H1 (cell line): Measurements from ENCODE around the gene RSAD2. TPM values are rescaled to one million over a fixed set of nuclear protein-coding genes. Genes with fewer than 3 reads are reported as not detected.

Experiments
- CTCF ChIA-PET: fragments of 300-600 bp; sonication (Branson Sonifier 250); formaldehyde crosslinking; loops from one replicate; lab custom pipeline; 2021; ENCODE audit not compliant: partially characterized antibody; lab: Charles Lee
- POLR2A ChIA-PET: fragments of 300-600 bp; sonication (Branson Sonifier 250); formaldehyde crosslinking; loops from one replicate; lab custom pipeline; 2021; ENCODE audit warnings: inconsistent platforms; ENCODE audit not compliant: partially characterized antibody; lab: Charles Lee
- DNase-seq, 2 experiments: peaks; one replicate each; pipeline versions ENCODE4 v3.0.0 to v3.0.0-alpha.2; 2010 to 2022; ENCODE audit warnings: low spot score in 2 of 2, low read depth in 1 of 2, mixed read lengths in 1 of 2
- FAIRE-seq: peaks from 2 replicates; lab custom pipeline; 2011; peaks lifted over from hg19 to GRCh38; lab: Jason Lieb, UNC
- H2AFZ ChIP-seq: 2 replicates; pipeline ENCODE4 v1.8.1; 2012; ENCODE audit warnings: low read length, inconsistent platforms
- H2AK5ac ChIP-seq: 2 replicates; pipeline ENCODE4 v1.6.1; 2013; ENCODE audit warnings: low read depth, low read length
- H2BK120ac ChIP-seq: replicated peaks from 2 replicates; pipeline ENCODE3; 2013; ENCODE audit warnings: low read depth, low read length, inconsistent platforms
- H2BK12ac ChIP-seq: 2 replicates; pipeline ENCODE4 v1.6.1; 2013; ENCODE audit warnings: low read depth, low read length
- H2BK15ac ChIP-seq: 2 replicates; pipeline ENCODE4 v1.6.1; 2013; ENCODE audit warnings: low read length
- H2BK20ac ChIP-seq: 2 replicates; pipeline ENCODE4 v1.6.1; 2013; ENCODE audit warnings: low read length
- H2BK5ac ChIP-seq: 2 replicates; pipeline ENCODE4 v1.6.1; 2013; ENCODE audit warnings: low read depth, low read length
- H3K14ac ChIP-seq: 2 replicates; pipeline ENCODE4 v1.6.1; 2013; ENCODE audit warnings: inconsistent platforms; ENCODE audit not compliant: insufficient read length
- H3K18ac ChIP-seq: 2 replicates; pipeline ENCODE4 v1.6.1; 2013; ENCODE audit warnings: low read length; ENCODE audit errors: extremely low read depth
- H3K23ac ChIP-seq: 2 replicates; pipeline ENCODE4 v1.6.1; 2013; ENCODE audit warnings: inconsistent platforms; ENCODE audit not compliant: insufficient read length
- H3K23me2 ChIP-seq: 2 replicates; pipeline ENCODE4 v1.6.1; 2013; ENCODE audit warnings: low read depth, low read length
- H3K27ac ChIP-seq: 2 replicates; pipeline ENCODE4 v1.6.1; 2011; ENCODE audit warnings: low read depth, low read length, inconsistent platforms
- H3K27me3 ChIP-seq, 4 experiments: replicated peaks in 1 of 4; 1 replicate in 1 of 4; 2 replicates in 3 of 4; pipeline versions ENCODE4 v1.6.1 to v1.8.1; 2011 to 2013; ENCODE audit warnings: low read length in 3 of 4, mild to moderate bottlenecking in 3 of 4, inconsistent platforms in 2 of 4, mixed read lengths in 2 of 4, moderate library complexity in 1 of 4; ENCODE audit not compliant: control insufficient read depth in 3 of 4, insufficient read depth in 3 of 4; ENCODE audit errors: extremely low read depth in 1 of 4
- H3K36me3 ChIP-seq, 4 experiments: 2 replicates each; pipeline versions ENCODE4 v1.6.1 to v1.8.1; 2011 to 2013; ENCODE audit warnings: mild to moderate bottlenecking in 4 of 4, low read length in 3 of 4, moderate library complexity in 2 of 4, control low read depth in 1 of 4, inconsistent platforms in 1 of 4; ENCODE audit not compliant: insufficient read depth in 4 of 4, control insufficient read depth in 2 of 4
- H3K4ac ChIP-seq: replicated peaks from 2 replicates; pipeline ENCODE3; 2013; ENCODE audit warnings: low read length, low read depth, mixed read lengths, inconsistent platforms; ENCODE audit not compliant: insufficient read length
- H3K4me1 ChIP-seq, 4 experiments: replicated peaks in 1 of 4; 1 replicate in 1 of 4; 2 replicates in 3 of 4; pipeline versions ENCODE4 v1.6.1 to v1.8.1; 2011 to 2013; ENCODE audit warnings: low read length in 3 of 4, inconsistent platforms in 2 of 4, mixed read lengths in 1 of 4; ENCODE audit not compliant: insufficient read depth in 4 of 4, control insufficient read depth in 3 of 4
- H3K4me2 ChIP-seq, 2 experiments: 2 replicates each; pipeline versions ENCODE4 v1.6.1 to v1.8.1; 2011 to 2013; ENCODE audit warnings: low read depth in 2 of 2, low read length in 2 of 2, control low read depth in 1 of 2, inconsistent platforms in 1 of 2, mild to moderate bottlenecking in 1 of 2; ENCODE audit not compliant: insufficient read depth in 1 of 2
- H3K4me3 ChIP-seq, 4 experiments: fragments of 200-600, 300-600 bp in 1 of 4; sonication (generic), shearing (Covaris generic), sonication (Bioruptor Twin) in 1 of 4; 2 replicates each; pipeline versions ENCODE4 v1.5.1 to v1.8.1; 2011 to 2016; ENCODE audit warnings: low read length in 4 of 4, low read depth in 3 of 4, control low read depth in 2 of 4, inconsistent platforms in 2 of 4, mild to moderate bottlenecking in 2 of 4, mixed read lengths in 1 of 4, moderate library complexity in 1 of 4; ENCODE audit not compliant: insufficient read depth in 2 of 4; ENCODE audit errors: extremely low read depth in 1 of 4
- H3K56ac ChIP-seq: replicated peaks from 2 replicates; pipeline ENCODE3; 2013; ENCODE audit warnings: low read depth, mild to moderate bottlenecking, mixed read lengths, low read length, inconsistent platforms; ENCODE audit not compliant: insufficient read length
- H3K79me1 ChIP-seq: 2 replicates; pipeline ENCODE4 v1.6.1; 2013; ENCODE audit warnings: low read depth, low read length, control low read depth
- H3K79me2 ChIP-seq, 2 experiments: 2 replicates each; pipeline versions ENCODE4 v1.6.1 to v1.8.1; 2012 to 2013; ENCODE audit warnings: low read length in 2 of 2, mild to moderate bottlenecking in 2 of 2, inconsistent platforms in 1 of 2; ENCODE audit not compliant: insufficient read depth in 2 of 2, control insufficient read depth in 1 of 2
- H3K9ac ChIP-seq, 4 experiments: replicated peaks in 1 of 4; 1 replicate in 1 of 4; 2 replicates in 3 of 4; pipeline versions ENCODE4 v1.6.1 to v1.8.1; 2011 to 2013; ENCODE audit warnings: low read depth in 3 of 4, low read length in 3 of 4, control low read depth in 2 of 4, mild to moderate bottlenecking in 2 of 4, moderate library complexity in 2 of 4, inconsistent platforms in 1 of 4; ENCODE audit errors: extremely low read depth in 1 of 4
- H3K9me3 ChIP-seq, 2 experiments: 2 replicates each; pipeline versions ENCODE4 v1.6.1 to v1.8.1; 2012 to 2013; ENCODE audit warnings: mild to moderate bottlenecking in 2 of 2, moderate library complexity in 2 of 2, control low read depth in 1 of 2, inconsistent platforms in 1 of 2, low read depth in 1 of 2, low read length in 1 of 2, mixed read lengths in 1 of 2; ENCODE audit not compliant: insufficient read depth in 2 of 2
- H4K20me1 ChIP-seq, 2 experiments: replicated peaks in 1 of 2; 2 replicates each; pipeline versions ENCODE3 to v1.8.1; 2011 to 2013; ENCODE audit warnings: inconsistent platforms in 2 of 2, low read length in 2 of 2, mild to moderate bottlenecking in 1 of 2; ENCODE audit not compliant: insufficient read depth in 2 of 2, control insufficient read depth in 1 of 2
- H4K5ac ChIP-seq: 2 replicates; pipeline ENCODE4 v1.6.1; 2013; ENCODE audit warnings: low read length, low read depth, mixed read lengths, inconsistent platforms; ENCODE audit not compliant: insufficient read length
- H4K8ac ChIP-seq: 2 replicates; pipeline ENCODE4 v1.8.0; 2013; ENCODE audit warnings: mild to moderate bottlenecking, moderate library complexity, low read length, inconsistent platforms; ENCODE audit not compliant: insufficient read depth; ENCODE audit errors: extremely low read depth
- H4K91ac ChIP-seq: replicated peaks from 2 replicates; pipeline ENCODE3; 2013; ENCODE audit warnings: low read length, mixed read lengths, inconsistent platforms; ENCODE audit not compliant: insufficient read length
- BCL11A ChIP-seq, 2 experiments: IDR thresholded peaks; one replicate each; pipeline ENCODE4 v1.6.1; 2011; ENCODE audit warnings: low read depth in 2 of 2, low read length in 2 of 2, mild to moderate bottlenecking in 2 of 2
- CBX5 ChIP-seq: fragments of 300-800, 300-1000 bp; sonication (generic); IDR thresholded peaks from 2 replicates; pipeline ENCODE4 v1.7.1; 2016; ENCODE audit warnings: antibody characterized with exemption, low read length, low read depth
- CEBPB ChIP-seq: IDR thresholded peaks from 2 replicates; pipeline ENCODE4 v1.6.1; 2012; ENCODE audit warnings: low read depth, low read length
- CHD1 ChIP-seq: IDR thresholded peaks from 2 replicates; pipeline ENCODE4 v1.6.1; 2012; ENCODE audit warnings: low read depth, low read length, improper control_type of control experiment
- CHD2 ChIP-seq: IDR thresholded peaks from 2 replicates; pipeline ENCODE4 v1.6.1; 2012; ENCODE audit warnings: low read length, improper control_type of control experiment
- CREB1 ChIP-seq: IDR thresholded peaks from 2 replicates; pipeline ENCODE4 v1.6.1; 2012; ENCODE audit warnings: inconsistent platforms
- EGR1 ChIP-seq: IDR thresholded peaks from 2 replicates; pipeline ENCODE4 v1.6.1; 2011; ENCODE audit warnings: low read depth, low read length, borderline replicate concordance
- EP300 ChIP-seq, 2 experiments: IDR thresholded peaks; 1 replicate in 1 of 2; 2 replicates in 1 of 2; pipeline ENCODE4 v1.6.1; 2011 to 2012; ENCODE audit warnings: low read depth in 2 of 2, low read length in 2 of 2, mild to moderate bottlenecking in 2 of 2, borderline replicate concordance in 1 of 2, inconsistent platforms in 1 of 2, moderate library complexity in 1 of 2
- GTF2F1 ChIP-seq: IDR thresholded peaks from 2 replicates; pipeline ENCODE4 v1.6.1; 2012; ENCODE audit warnings: low read depth, low read length, improper control_type of control experiment, borderline replicate concordance
- HDAC2 ChIP-seq, 2 experiments: fragments of 300-600 bp in 1 of 2; sonication (generic) in 1 of 2; IDR thresholded peaks; 2 replicates each; pipeline ENCODE4 v1.6.1; 2011 to 2012; ENCODE audit warnings: low read depth in 2 of 2, low read length in 2 of 2, mild to moderate bottlenecking in 2 of 2, moderate library complexity in 2 of 2, borderline replicate concordance in 1 of 2, inconsistent platforms in 1 of 2
- KDM1A ChIP-seq: fragments of 200-600, 300-600 bp; sonication (generic); IDR thresholded peaks from 2 replicates; pipeline ENCODE4 v1.7.1; 2016; ENCODE audit warnings: mild to moderate bottlenecking, low read length, borderline replicate concordance
- KDM4A ChIP-seq: IDR thresholded peaks from one replicate; pipeline ENCODE4 v1.7.1; 2012; ENCODE audit warnings: low read depth, mild to moderate bottlenecking, moderate library complexity, low read length, inconsistent platforms; ENCODE audit not compliant: severe bottlenecking
- POLR2A ChIP-seq, 2 experiments: IDR thresholded peaks; 1 replicate in 1 of 2; 2 replicates in 1 of 2; pipeline ENCODE4 v1.6.1; 2011; ENCODE audit warnings: low read depth in 2 of 2, low read length in 2 of 2, mild to moderate bottlenecking in 2 of 2; ENCODE audit errors: control extremely low read depth in 1 of 2
- POLR2AphosphoS5 ChIP-seq: IDR thresholded peaks from 2 replicates; pipeline ENCODE4 v1.6.1; 2011; ENCODE audit warnings: low read depth, low read length
- SP1 ChIP-seq: IDR thresholded peaks from 2 replicates; pipeline ENCODE4 v1.6.1; 2011; ENCODE audit warnings: low read depth, low read length
- TBP ChIP-seq: IDR thresholded peaks from 2 replicates; pipeline ENCODE4 v1.6.1; 2011; ENCODE audit warnings: low read depth, low read length, improper control_type of control experiment
- TCF12 ChIP-seq: IDR thresholded peaks from 2 replicates; pipeline ENCODE4 v1.6.1; 2011; ENCODE audit warnings: low read depth, mild to moderate bottlenecking, low read length
- WGBS, 2 experiments: shearing (Covaris generic) in 1 of 2; methylation state at CpG; one replicate each; pipeline versions ENCODE4 v1.1.6 to v1.1.7; 2013 to 2015; ENCODE audit warnings: low lambda C conversion rate in 2 of 2, mixed read lengths in 2 of 2, inconsistent platforms in 1 of 2, low coverage in 1 of 2, missing lambda C conversion rate in 1 of 2; ENCODE audit not compliant: insufficient replicate concordance in 2 of 2, insufficient coverage in 1 of 2, insufficient read length in 1 of 2; ENCODE audit errors: extremely low coverage in 1 of 2, missing lambda C conversion rate in 1 of 2; 5-methylcytosine and 5-hydroxymethylcytosine counted together
- polyA plus RNA-seq, 7 experiments: library from polyadenylated mRNA; depleted of rRNA in 3 of 7; stranded (reverse) in 5 of 7; unstranded in 2 of 7; fragments of >200 nt in 5 of 7; fragments of 200-250 nt in 2 of 7; gene quantifications; 1 replicate in 5 of 7; 2 replicates in 1 of 7; 4 replicates in 1 of 7; pipeline versions ENCODE4 v1.2.1 to v1.2.3, GENCODE V29; 2011 to 2013; ENCODE audit warnings: missing spikeins in 2 of 7, mixed read lengths in 2 of 7
- total RNA-seq: library from RNA; stranded (reverse); fragmentation: NEBNext Ultra II Directional; extraction: Animal tissue kit (Norgen Biotek cat#: 25700); gene quantifications from 2 replicates; pipeline ENCODE4 v1.2.1, GENCODE V29; 2021

RSAD2 gene
- total and polyA plus RNA-seq, 2 of the 8 experiments (the other 6 are each of a cell fraction or from before 2014, with no cell fraction given): not detected

- CTCF ChIA-PET: interaction anchor here (0.8 to 11.8 kb wide), 6 partner anchors 10 to 139 kb away, joined by 3 to 94 read pairs (median 3); no protein-coding TSS in a partner anchor
- POLR2A ChIA-PET: no interaction called here
Measured at GRCh38 chr2:6905668-6906067, 28.1 kb downstream of the RSAD2 start.

More at GRCh38 chr2:6905668-6906067, 28.1 kb downstream of the RSAD2 start:
- Histone ChIP-seq H3K27ac (no peak overlapping the region), H3K56ac (no peak overlapping the region), H4K20me1 (no peaks in the 10 kb centered on the region), H3K4me1 (no peaks in the 10 kb centered on the region), H2BK120ac (no peak overlapping the region), H3K14ac (no peak overlapping the region), H3K23ac (no peak overlapping the region), H3K9me3 (no peaks in the 10 kb centered on the region), H2AK5ac (no peak overlapping the region), H4K91ac (no peak overlapping the region), H3K79me2 (no peaks in the 10 kb centered on the region), H3K18ac (no peak overlapping the region), H2BK12ac (no peak overlapping the region), H3K9ac (no peak overlapping the region), H2BK20ac (no peak overlapping the region), H3K23me2 (peaks cover 2% of the 10 kb centered on the region; the same call in 1 of the 2 replicates), H2BK5ac (no peak overlapping the region), H2AFZ (no peak overlapping the region), H3K27me3 (no peaks in the 10 kb centered on the region), H3K4me2 (no peak overlapping the region), H2BK15ac (no peak overlapping the region), H3K4me3 (no peak overlapping the region), H3K36me3 (no peaks in the 10 kb centered on the region)
- WGBS, 2 experiments: 87% methylated on average over 1 of the region's 1 CpG; no CpG with 5 or more reads in 1 of the 2 experiments
- FAIRE-seq: no peak
- TF ChIP-seq KDM4A: no peak
- TF ChIP-seq TBP: no peak
- TF ChIP-seq CREB1: no peak
- TF ChIP-seq EP300 (IDR thresholded peaks at IDR 0.05; ENCODE audit: borderline replicate concordance in 1 of 2, low read depth in 2 of 2, low read length in 2 of 2): no peak
- no peak for TF ChIP-seq EGR1
- TF ChIP-seq CEBPB: no peak
- TF ChIP-seq SP1: no peak
- TF ChIP-seq TCF12: no peak
- TF ChIP-seq POLR2A (IDR thresholded peaks at IDR 0.05; ENCODE audit: control extremely low read depth in 1 of 2, low read depth in 2 of 2, low read length in 2 of 2): no peak
- TF ChIP-seq BCL11A (IDR thresholded peaks at IDR 0.05; ENCODE audit: low read depth in 2 of 2, low read length in 2 of 2): no peak
- no peak for TF ChIP-seq POLR2AphosphoS5
- TF ChIP-seq CBX5: no peak
- no peak for TF ChIP-seq GTF2F1
- TF ChIP-seq KDM1A: no peak
- TF ChIP-seq CHD1: no peak
- TF ChIP-seq CHD2: no peak
- TF ChIP-seq HDAC2 (IDR thresholded peaks at IDR 0.05; ENCODE audit: borderline replicate concordance in 1 of 2, low read depth in 2 of 2, low read length in 2 of 2): no peak
- TF ChIP-seq, all 59 proteins: peak for 0
- H4K5ac ChIP-seq: no peak overlapping the region
- no peaks in the 10 kb centered on the region for H3K79me1 ChIP-seq
- no peak for DNase-seq
- H4K8ac ChIP-seq: no peak overlapping the region
- H3K4ac ChIP-seq: no peak overlapping the region
